HEK293 (cell line): ENCODE results near the gene RBMXL3.

ENCODE experiments used
- EGR2 ChIP-seq: fragments of 450-650 bp; formaldehyde crosslinking; IDR thresholded peaks from 2 replicates; pipeline ENCODE4 v1.5.1; 2016; ENCODE audit warnings: low read depth, missing biosample characterization, missing genetic modification characterization
- GLI2 ChIP-seq: fragments of 450-650 bp; formaldehyde crosslinking; IDR thresholded peaks from 2 replicates; pipeline ENCODE4; 2017; ENCODE audit warnings: missing biosample characterization, missing genetic modification characterization, low read depth, borderline replicate concordance
- MYNN ChIP-seq: fragments of 450-650 bp; formaldehyde crosslinking; IDR thresholded peaks from 2 replicates; pipeline ENCODE4 v1.5.1; 2016; ENCODE audit warnings: missing biosample characterization, missing genetic modification characterization, borderline replicate concordance
- PRDM1 ChIP-seq: fragments of 450-650 bp; formaldehyde crosslinking; IDR thresholded peaks from 2 replicates; pipeline ENCODE4; 2016; ENCODE audit warnings: missing biosample characterization, missing genetic modification characterization
- TCF7L2 ChIP-seq: IDR thresholded peaks from 2 replicates; pipeline ENCODE4 v1.6.1; 2011; ENCODE audit warnings: low read depth, mild to moderate bottlenecking, inconsistent platforms, low read length, moderate library complexity, borderline replicate concordance
- ZBTB1 ChIP-seq: fragments of 450-650 bp; formaldehyde crosslinking; IDR thresholded peaks from 2 replicates; pipeline ENCODE4 v1.5.1; 2016; ENCODE audit warnings: missing biosample characterization, missing genetic modification characterization
- ZBTB20 ChIP-seq: fragments of 450-650 bp; formaldehyde crosslinking; IDR thresholded peaks from 2 replicates; pipeline ENCODE4 v1.5.1; 2016; ENCODE audit warnings: missing biosample characterization, missing genetic modification characterization
- ZFP3 ChIP-seq: fragments of 450-650 bp; formaldehyde crosslinking; IDR thresholded peaks from 2 replicates; pipeline ENCODE4 v1.5.1; 2016; ENCODE audit warnings: low read depth, missing biosample characterization, missing genetic modification characterization
- ZFP41 ChIP-seq: fragments of 450-650 bp; formaldehyde crosslinking; IDR thresholded peaks from 2 replicates; pipeline ENCODE4 v1.5.1; 2016; ENCODE audit warnings: missing biosample characterization, missing genetic modification characterization, borderline replicate concordance
- ZNF114 ChIP-seq: fragments of 450-650 bp; formaldehyde crosslinking; IDR thresholded peaks from 2 replicates; pipeline ENCODE4 v1.5.0; 2017; ENCODE audit warnings: missing biosample characterization, missing genetic modification characterization
- ZNF140 ChIP-seq: fragments of 450-650 bp; formaldehyde crosslinking; IDR thresholded peaks from 2 replicates; pipeline ENCODE4 v1.5.1; 2016; ENCODE audit warnings: missing biosample characterization, missing genetic modification characterization
- ZNF169 ChIP-seq: fragments of 450-650 bp; formaldehyde crosslinking; IDR thresholded peaks from 2 replicates; pipeline ENCODE4 v1.5.1; 2016; ENCODE audit warnings: missing biosample characterization, missing genetic modification characterization
- ZNF19 ChIP-seq: fragments of 450-650 bp; formaldehyde crosslinking; IDR thresholded peaks from 2 replicates; pipeline ENCODE4; 2016; ENCODE audit warnings: missing biosample characterization, missing genetic modification characterization, low read depth
- ZNF221 ChIP-seq: fragments of 450-650 bp; formaldehyde crosslinking; IDR thresholded peaks from 2 replicates; pipeline ENCODE4 v1.5.1; 2017; ENCODE audit warnings: missing biosample characterization, missing genetic modification characterization, borderline replicate concordance
- ZNF280C ChIP-seq: fragments of 450-650 bp; formaldehyde crosslinking; IDR thresholded peaks from 2 replicates; pipeline ENCODE4 v1.5.1; 2016; ENCODE audit warnings: missing biosample characterization, missing genetic modification characterization
- ZNF280D ChIP-seq: fragments of 450-650 bp; formaldehyde crosslinking; IDR thresholded peaks from 2 replicates; pipeline ENCODE4 v1.5.1; 2016; ENCODE audit warnings: missing biosample characterization, missing genetic modification characterization
- ZNF416 ChIP-seq: fragments of 450-650 bp; formaldehyde crosslinking; IDR thresholded peaks from 2 replicates; pipeline ENCODE4 v1.5.1; 2016; ENCODE audit warnings: missing biosample characterization, missing genetic modification characterization
- ZNF473 ChIP-seq: fragments of 450-650 bp; formaldehyde crosslinking; IDR thresholded peaks from 2 replicates; pipeline ENCODE4 v1.5.1; 2017; ENCODE audit warnings: missing biosample characterization, missing genetic modification characterization
- ZNF561 ChIP-seq: fragments of 450-650 bp; IDR thresholded peaks from 2 replicates; pipeline ENCODE4 v1.5.1; 2018; ENCODE audit warnings: missing biosample characterization, missing genetic modification characterization, borderline replicate concordance
- ZNF571 ChIP-seq: fragments of 450-650 bp; formaldehyde crosslinking; IDR thresholded peaks from 2 replicates; pipeline ENCODE4 v1.5.0; 2017; ENCODE audit warnings: missing biosample characterization, missing genetic modification characterization
- ZNF585B ChIP-seq: fragments of 450-650 bp; formaldehyde crosslinking; IDR thresholded peaks from 2 replicates; pipeline ENCODE4 v1.5.1; 2016; ENCODE audit warnings: missing biosample characterization, missing genetic modification characterization
- ZNF621 ChIP-seq: fragments of 450-650 bp; formaldehyde crosslinking; IDR thresholded peaks from 2 replicates; pipeline ENCODE4 v1.5.1; 2017; ENCODE audit warnings: missing biosample characterization, missing genetic modification characterization
- ZNF639 ChIP-seq: fragments of 450-650 bp; formaldehyde crosslinking; IDR thresholded peaks from 2 replicates; pipeline ENCODE4 v1.5.1; 2016; ENCODE audit warnings: missing biosample characterization, missing genetic modification characterization
- ZNF664 ChIP-seq: fragments of 450-650 bp; formaldehyde crosslinking; IDR thresholded peaks from 2 replicates; pipeline ENCODE4 v1.5.1; 2016; ENCODE audit warnings: missing biosample characterization, missing genetic modification characterization
- ZNF692 ChIP-seq: fragments of 450-650 bp; formaldehyde crosslinking; IDR thresholded peaks from 2 replicates; pipeline ENCODE4 v1.5.1; 2016; ENCODE audit warnings: missing biosample characterization, missing genetic modification characterization
- ZNF704 ChIP-seq: fragments of 450-650 bp; formaldehyde crosslinking; IDR thresholded peaks from 2 replicates; pipeline ENCODE4 v1.5.1; 2016; ENCODE audit warnings: missing biosample characterization, missing genetic modification characterization
- ZNF747 ChIP-seq: fragments of 450-650 bp; formaldehyde crosslinking; IDR thresholded peaks from 2 replicates; pipeline ENCODE4 v1.5.1; 2016; ENCODE audit warnings: missing biosample characterization, missing genetic modification characterization
- TF ChIP-seq, protein P1 (sequence below): fragments of 450-650 bp; formaldehyde crosslinking; IDR thresholded peaks from 2 replicates; pipeline ENCODE4 v1.5.1; 2017; ENCODE audit warnings: missing biosample characterization, missing genetic modification characterization

RBMXL3 gene

DNA sequence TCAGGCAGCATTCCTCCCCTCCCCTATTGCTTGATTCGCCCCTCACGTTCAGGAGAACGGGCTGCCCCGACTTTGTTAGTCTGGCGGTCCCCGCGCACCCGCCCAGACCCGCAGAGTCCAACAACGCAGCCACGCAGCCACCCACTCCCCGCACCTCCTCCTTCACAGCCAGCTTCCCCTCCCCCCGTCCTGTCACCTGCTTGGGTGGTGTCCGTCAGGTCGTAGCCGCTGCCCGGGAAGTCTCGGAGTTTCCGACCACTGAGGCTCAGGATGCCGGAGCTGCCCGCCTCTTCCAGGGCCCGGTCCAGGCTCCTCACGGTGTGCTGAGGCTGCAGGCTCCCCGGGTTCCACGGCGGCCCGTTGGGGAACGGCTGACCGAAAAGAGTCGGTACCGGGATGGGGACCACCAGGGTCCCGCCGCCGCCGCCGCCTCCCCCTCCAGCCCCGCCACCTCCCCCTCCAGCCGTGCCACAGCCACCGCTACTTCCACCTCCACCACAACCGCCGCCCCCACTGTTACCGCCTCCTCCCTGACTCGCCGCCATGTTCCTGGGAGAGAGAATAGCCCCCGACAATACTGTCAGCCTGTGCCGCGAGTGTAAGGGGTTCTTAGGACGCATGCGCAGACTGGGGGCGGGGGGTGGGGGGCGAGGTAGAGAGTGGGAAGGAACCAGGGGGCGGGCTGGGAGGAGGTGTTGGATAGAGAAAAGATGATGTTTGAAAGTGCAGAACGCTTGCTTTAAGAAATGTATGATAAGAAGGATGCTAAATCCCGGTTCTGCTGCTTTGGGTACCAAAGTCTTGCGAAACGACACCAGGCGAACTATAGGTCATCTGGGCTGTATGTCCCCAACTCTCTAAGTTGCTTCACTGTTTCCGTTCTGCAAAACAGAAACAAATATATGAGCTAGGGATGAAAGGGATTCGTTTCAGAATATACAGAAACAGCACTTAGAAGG, 44.6 kb downstream of the RBMXL3 start, which contains the start of gene LRCH2 (continued):
- TF ChIP-seq ZBTB1 (tag by site-specific recombination) (0 out of 2 replicates have a peak, but pooled peaks have one; percentile 5), ZNF280C (tag by site-specific recombination) (no peak), ZNF221 (tag by site-specific recombination) (no peak), ZNF473 (tag by site-specific recombination) (no peak), ZNF416 (tag by site-specific recombination) (no peak), ZNF704 (tag by site-specific recombination) (no peak), ZFP3 (no peak), TCF7L2 (no peak), EGR2 (tag by site-specific recombination) (0 out of 2 replicates have a peak, but pooled peaks have one; percentile 22), ZNF169 (no peak), ZFP41 (tag by site-specific recombination) (no peak), ZNF639 (tag by site-specific recombination) (no peak), MYNN (no peak), ZNF571 (no peak), ZNF747 (no peak), ZNF621 (tag by site-specific recombination) (no peak), PRDM1 (tag by site-specific recombination) (no peak), ZNF561 (tag by site-specific recombination) (no peak), ZNF114 (tag by site-specific recombination) (no peak), ZNF585B (tag by site-specific recombination) (no peak), ZNF692 (tag by site-specific recombination) (0 out of 2 replicates have a peak, but pooled peaks have one; percentile 15), ZNF280D (tag by site-specific recombination) (no peak), ZNF19 (tag by site-specific recombination) (no peak), ZNF664 (tag by site-specific recombination) (no peak), ZBTB20 (peak; percentile 86), ZNF140 (tag by site-specific recombination) (no peak), GLI2 (tag by site-specific recombination) (no peak)
- TF ChIP-seq, protein P1, sequence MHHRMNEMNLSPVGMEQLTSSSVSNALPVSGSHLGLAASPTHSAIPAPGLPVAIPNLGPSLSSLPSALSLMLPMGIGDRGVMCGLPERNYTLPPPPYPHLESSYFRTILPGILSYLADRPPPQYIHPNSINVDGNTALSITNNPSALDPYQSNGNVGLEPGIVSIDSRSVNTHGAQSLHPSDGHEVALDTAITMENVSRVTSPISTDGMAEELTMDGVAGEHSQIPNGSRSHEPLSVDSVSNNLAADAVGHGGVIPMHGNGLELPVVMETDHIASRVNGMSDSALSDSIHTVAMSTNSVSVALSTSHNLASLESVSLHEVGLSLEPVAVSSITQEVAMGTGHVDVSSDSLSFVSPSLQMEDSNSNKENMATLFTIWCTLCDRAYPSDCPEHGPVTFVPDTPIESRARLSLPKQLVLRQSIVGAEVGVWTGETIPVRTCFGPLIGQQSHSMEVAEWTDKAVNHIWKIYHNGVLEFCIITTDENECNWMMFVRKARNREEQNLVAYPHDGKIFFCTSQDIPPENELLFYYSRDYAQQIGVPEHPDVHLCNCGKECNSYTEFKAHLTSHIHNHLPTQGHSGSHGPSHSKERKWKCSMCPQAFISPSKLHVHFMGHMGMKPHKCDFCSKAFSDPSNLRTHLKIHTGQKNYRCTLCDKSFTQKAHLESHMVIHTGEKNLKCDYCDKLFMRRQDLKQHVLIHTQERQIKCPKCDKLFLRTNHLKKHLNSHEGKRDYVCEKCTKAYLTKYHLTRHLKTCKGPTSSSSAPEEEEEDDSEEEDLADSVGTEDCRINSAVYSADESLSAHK (tag by site-specific recombination): no peak
